RWPE2 (cell line): ENCODE measurements around the gene SMAD7.
A peak's percentile ranks its signal among the peaks of the same experiment; 100 is the strongest.

ENCODE experiments used
- ATAC-seq: fragments of 200-7000 bp; cut with Tn5 transposase; 3 replicates; pipeline ENCODE4 v1.9.1; 2021; ENCODE audit warnings: low read depth
- DNase-seq: peaks from one replicate; pipeline ENCODE4 v3.0.0-alpha.2; 2020; ENCODE audit warnings: low spot score
- H3K27ac ChIP-seq: fragments of 450-650 bp; 2 replicates; pipeline ENCODE4 v1.5.1; 2017; ENCODE audit warnings: mild to moderate bottlenecking; ENCODE audit not compliant: poor library complexity, severe bottlenecking
- H3K27me3 ChIP-seq: fragments of 250-450 bp; sonication (Bioruptor Pico); 2 replicates; pipeline ENCODE4 v1.5.1; 2021; ENCODE audit warnings: mild to moderate bottlenecking, moderate library complexity; ENCODE audit not compliant: insufficient read depth, poor library complexity, severe bottlenecking
- H3K36me3 ChIP-seq: fragments of 250-450 bp; sonication (Bioruptor Pico); 2 replicates; pipeline ENCODE4 v1.5.1; 2020; ENCODE audit warnings: low read depth, mild to moderate bottlenecking, moderate library complexity
- H3K4me1 ChIP-seq: fragments of 250-450 bp; sonication (Bioruptor Pico); 2 replicates; pipeline ENCODE4 v1.5.1; 2021; ENCODE audit warnings: mild to moderate bottlenecking, moderate library complexity; ENCODE audit not compliant: insufficient read depth, poor library complexity, severe bottlenecking
- H3K4me3 ChIP-seq: fragments of 250-450 bp; sonication (Bioruptor Pico); 2 replicates; pipeline ENCODE4 v1.5.1; 2021; ENCODE audit warnings: mild to moderate bottlenecking, moderate library complexity; ENCODE audit not compliant: severe bottlenecking
- H3K9me3 ChIP-seq: fragments of 250-450 bp; sonication (Bioruptor Pico); 2 replicates; pipeline ENCODE4 v1.5.1; 2021; ENCODE audit warnings: mild to moderate bottlenecking, moderate library complexity; ENCODE audit not compliant: severe bottlenecking
- CTCF ChIP-seq: fragments of 450-650 bp; IDR thresholded peaks from one replicate; pipeline ENCODE4 v1.5.1; 2017; ENCODE audit warnings: mild to moderate bottlenecking, moderate library complexity; ENCODE audit not compliant: poor library complexity, severe bottlenecking

Gene SMAD7

GRCh38 chr18:48979944-48980890, 29.5 kb upstream of the SMAD7 start:
- no peak for ATAC-seq
- Histone ChIP-seq H3K4me1 (no peaks in the 10 kb centered on the region), H3K27ac (no peak overlapping the region)

GRCh38 chr18:48977914-48978313, 27.1 kb upstream of the SMAD7 start:
- DNase-seq, result no peak

More at GRCh38 chr18:48979944-48980890, 29.5 kb upstream of the SMAD7 start:
- DNase-seq, result no peak
- H3K27me3 ChIP-seq, result no peaks in the 10 kb centered on the region
- H3K4me3 ChIP-seq, result no peak overlapping the region
- H3K9me3 ChIP-seq, result no peaks in the 10 kb centered on the region
- TF ChIP-seq CTCF, result no peak
- no peaks in the 10 kb centered on the region for H3K36me3 ChIP-seq

GRCh38 chr18:48975817-48976649, 25.3 kb upstream of the SMAD7 start:
- no peaks in the 10 kb centered on the region for H3K9me3 ChIP-seq
- DNase-seq, result no peak
- ATAC-seq, result peak; percentile 74
- no peak for TF ChIP-seq CTCF
- peak overlapping the region; percentile 65 for H3K4me3 ChIP-seq
- peaks cover 6% of the 10 kb centered on the region for H3K4me1 ChIP-seq
- H3K36me3 ChIP-seq, result no peaks in the 10 kb centered on the region
- peak overlapping the region; percentile 61 for H3K27ac ChIP-seq
- H3K27me3 ChIP-seq, result no peaks in the 10 kb centered on the region

More at GRCh38 chr18:48977914-48978313, 27.1 kb upstream of the SMAD7 start:
- Histone ChIP-seq H3K4me3 (no peak overlapping the region), H3K9me3 (no peaks in the 10 kb centered on the region), H3K4me1 (peaks cover 6% of the 10 kb centered on the region), H3K36me3 (no peaks in the 10 kb centered on the region), H3K27me3 (no peaks in the 10 kb centered on the region), H3K27ac (no peak overlapping the region)
- ATAC-seq, result no peak
- no peak for TF ChIP-seq CTCF

GRCh38 chr18:48975120-48975816, 24.5 kb upstream of the SMAD7 start:
- Histone ChIP-seq H3K4me1 (peaks cover 6% of the 10 kb centered on the region), H3K9me3 (no peaks in the 10 kb centered on the region), H3K27me3 (no peaks in the 10 kb centered on the region), H3K36me3 (no peaks in the 10 kb centered on the region), H3K27ac (peak overlapping the region; percentile 61), H3K4me3 (peak overlapping the region; percentile 65)
- ATAC-seq (peak; percentile 18; the same call in 2 of the 3 replicates), DNase-seq (no peak)
- TF ChIP-seq CTCF, result no peak
